Measurements from ENCODE around the gene SEH1L.
A peak's percentile ranks its signal among the peaks of the same experiment; 100 is the strongest.
"Not testable (repeated sequence)": the region's sequence is repeated elsewhere in the genome, so short reads cannot be mapped to it uniquely, and the experiment has no call there.

SEH1L gene, protein sequence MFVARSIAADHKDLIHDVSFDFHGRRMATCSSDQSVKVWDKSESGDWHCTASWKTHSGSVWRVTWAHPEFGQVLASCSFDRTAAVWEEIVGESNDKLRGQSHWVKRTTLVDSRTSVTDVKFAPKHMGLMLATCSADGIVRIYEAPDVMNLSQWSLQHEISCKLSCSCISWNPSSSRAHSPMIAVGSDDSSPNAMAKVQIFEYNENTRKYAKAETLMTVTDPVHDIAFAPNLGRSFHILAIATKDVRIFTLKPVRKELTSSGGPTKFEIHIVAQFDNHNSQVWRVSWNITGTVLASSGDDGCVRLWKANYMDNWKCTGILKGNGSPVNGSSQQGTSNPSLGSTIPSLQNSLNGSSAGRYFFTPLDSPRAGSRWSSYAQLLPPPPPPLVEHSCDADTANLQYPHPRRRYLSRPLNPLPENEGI

DNA sequence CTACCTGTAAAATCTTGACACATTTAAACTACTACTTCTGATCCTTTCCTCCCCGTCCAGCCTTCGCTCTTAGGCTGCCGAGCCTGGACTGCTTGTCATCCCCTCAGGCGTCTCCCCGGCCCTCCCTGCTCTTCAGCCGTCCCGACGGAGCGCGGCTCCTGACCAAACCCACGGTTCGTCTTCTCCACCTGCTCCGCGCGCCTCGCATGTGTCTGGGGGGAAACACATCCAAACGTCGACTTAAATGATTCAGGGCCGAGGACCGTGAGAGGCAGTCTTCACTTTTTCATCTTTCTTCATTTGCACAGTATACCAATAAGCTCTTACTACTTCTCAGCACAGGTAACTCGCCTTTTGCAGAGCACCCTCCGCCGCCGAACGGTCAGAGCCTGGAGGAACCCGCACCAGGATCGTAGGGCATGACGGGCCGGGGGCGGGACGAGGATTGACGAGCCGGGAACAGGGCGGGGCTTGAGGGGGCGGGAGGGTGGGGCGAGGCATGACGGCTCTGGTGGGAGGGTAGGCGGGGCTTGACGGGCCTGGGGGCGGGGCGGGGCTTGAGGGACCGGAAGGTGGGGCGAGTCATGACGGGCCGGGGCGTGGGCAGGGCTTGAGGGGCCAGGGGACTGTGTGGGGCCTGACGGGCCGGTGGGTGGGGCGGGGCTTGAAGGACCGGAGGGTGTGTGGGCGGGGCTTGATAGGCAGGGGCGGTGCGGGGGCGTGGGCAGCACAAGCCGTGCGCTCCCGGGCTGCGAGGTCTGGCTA, at the start of gene SEH1L:
SEH1L (plus strand) TSS at position 727 of the 765 bp plus-strand sequence. CDS start 111 bp downstream, outside the sequence.
- DNase-seq: peak; percentile 97 to 100

DNA sequence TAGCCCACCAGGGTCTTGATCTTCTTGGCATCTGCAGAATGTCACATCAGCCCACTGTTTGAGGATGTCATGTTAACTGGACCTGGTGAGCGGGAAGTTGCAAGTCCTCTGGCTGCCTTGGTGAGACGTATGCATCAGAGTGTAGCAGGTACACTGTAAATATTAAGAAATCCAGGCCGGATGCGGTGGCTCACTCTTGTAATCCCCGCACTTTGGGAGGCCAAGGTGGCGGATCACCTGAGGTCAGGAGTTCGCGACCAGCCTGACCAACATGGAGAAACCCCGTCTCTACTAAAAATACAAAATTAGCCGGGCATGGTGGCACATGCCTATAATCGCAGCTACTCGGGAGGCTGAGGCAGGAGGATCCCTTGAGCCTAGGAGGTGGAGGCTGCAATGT, 46.6 kb upstream of the SEH1L start:
- DNase-seq: not testable (repeated sequence)

DNA sequence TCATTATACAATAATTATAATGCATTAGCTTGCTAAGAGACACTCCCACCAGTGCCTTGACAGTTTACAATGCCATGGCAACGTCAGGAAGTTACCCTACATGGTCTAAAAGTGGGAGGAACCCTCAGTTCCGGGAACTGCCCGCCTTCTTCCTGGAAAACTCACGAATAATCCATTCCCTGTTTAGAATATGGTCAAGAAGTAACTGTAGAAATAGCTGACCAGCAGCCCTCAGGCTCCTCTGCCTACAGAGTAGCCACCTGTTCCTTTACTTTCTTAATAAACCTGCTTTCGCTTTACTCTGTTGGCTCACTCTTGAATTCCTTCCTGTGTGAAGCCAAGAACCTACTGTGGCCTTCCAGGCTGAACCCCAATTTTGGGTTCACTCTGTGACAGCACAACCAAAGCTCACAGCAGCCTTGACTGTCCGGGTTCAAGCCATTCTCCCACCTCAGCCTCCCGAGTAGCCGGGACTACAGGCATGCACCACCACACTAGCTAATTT, 43.7 kb upstream of the SEH1L start:
- DNase-seq: peak; percentile 51 to 81

DNA sequence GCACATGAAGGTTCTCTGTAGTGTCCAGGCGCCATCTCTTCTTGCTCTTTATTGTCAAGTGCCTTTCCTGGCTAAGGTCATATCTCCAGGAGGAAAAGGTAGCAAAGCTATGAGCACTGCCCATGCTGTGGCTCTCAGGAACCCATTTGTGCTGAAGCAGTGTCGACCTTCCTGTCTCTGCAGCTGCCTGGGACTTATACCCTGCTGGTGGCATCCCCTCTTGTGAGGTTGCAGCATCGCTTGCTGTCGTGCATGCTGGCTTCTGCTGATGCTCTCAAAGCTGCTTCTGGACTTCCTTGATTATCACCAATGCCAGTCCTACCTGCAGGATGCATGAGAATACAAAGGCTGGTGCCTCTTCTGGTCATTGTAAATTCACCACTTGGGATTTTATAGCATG, 41.7 kb upstream of the SEH1L start:
- no peak for DNase-seq

DNA sequence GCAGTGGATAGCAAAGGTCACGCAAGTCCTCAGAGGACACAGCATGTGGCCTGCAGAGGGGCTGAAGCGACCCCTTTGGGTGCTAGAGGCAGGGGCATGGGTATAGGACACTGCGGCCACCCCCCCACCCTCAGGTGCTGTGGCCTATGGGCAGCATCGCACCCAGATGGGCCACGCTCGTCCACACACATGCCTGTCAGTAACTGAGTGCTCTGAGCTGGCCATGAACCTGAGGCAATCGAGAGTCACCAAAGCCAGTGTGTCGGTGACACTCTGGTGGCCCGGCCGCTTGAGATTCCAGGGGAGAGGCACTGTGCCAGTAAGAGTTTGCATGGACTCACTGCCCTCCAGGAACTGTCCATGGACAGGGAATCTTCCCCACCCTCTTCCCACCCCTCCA, 41.0 kb upstream of the SEH1L start:
- no peak for DNase-seq

DNA sequence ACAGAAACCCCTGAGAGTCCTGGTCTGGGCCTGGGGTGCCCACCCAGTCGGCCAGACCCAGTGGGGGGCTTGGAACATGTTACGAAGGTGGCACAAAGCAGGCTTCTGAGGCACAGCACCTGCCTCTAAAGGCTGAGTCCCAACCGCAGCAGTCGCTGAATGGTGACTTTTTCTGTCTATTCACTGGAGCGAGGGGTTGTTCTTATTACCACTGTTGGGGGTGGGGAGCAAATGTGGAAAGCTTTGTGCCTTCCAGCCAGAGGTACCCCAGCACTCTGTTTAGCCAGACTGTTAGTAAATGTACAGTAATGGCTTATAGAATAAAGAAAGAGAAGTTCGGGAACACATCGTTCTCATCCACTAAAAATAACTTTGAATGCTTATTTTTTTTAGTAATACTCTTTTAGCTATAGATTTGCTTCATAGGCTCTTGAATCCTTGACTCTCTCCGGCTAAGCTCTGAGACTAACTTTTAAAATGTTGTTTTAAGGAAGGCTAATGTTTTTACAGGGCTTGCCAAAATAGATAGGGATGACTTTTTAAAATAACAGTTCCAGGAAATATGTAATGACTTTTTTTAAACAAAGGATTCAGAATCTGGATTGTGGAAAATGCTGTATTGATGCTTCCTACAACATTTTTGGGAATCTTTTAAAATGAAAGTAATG, 40.4 kb upstream of the SEH1L start:
- DNase-seq: no peak

DNA sequence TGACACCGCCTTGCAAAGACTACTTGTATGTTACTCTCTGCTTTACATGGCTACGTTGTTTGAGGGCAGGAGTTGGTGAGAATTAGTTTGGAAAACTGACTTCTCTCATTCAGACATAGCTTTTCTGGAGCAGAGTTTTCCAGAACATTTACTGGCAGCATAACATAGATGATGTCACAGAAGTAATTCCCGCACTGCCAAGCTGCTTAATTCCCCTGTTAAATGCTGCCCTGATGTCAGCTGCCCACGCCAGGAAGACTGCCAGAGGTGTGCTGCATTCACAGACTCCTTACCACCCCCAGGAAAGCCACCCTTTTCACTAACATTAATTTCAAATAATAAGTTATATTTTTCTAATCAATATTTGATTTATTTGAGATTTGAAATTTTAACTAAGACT, 39.1 kb upstream of the SEH1L start:
- no peak for DNase-seq

DNA sequence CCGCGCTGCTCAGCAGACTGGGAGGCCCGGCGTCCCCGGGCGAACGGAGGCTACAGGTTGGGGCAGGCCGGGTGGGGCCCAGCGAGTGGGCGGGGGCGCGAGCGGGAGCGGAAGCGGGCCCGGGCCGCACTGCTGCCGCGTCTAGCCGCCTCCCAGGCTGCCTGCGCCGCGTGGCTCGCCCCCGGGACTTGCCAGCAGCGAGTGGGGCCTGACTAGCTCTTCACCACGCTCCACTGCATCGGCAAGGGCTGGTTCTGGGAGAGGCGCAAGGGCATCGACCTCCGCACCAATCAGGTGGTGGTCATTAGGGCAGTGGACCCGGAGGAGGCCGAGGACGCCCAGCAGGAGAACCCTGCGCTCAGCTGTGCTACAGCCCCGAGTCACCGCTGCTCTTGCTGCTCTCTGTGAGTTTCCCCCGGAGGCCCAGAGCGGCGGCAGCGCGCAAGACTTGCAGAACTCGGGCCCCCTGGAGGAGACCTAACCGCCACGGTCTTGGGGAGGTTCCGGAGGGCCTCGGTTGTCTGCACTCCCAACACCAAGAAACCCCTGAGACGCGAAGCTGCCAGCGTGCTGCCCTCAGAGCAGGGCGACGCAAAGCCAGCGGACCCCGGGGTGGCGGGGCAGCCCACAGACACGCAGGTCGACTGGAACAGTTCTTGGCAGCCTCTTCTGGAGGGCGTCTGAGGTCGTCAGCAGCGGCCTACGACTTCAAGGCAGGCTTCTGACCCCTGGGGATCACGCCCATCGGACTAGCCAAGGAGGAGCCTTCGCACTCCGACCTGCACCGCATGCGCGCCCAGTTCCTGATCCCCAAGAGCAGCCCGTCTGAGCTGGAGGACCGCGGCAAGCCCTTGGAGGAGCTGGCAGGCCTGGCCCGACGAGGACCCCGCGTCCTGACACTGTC, 36.5 kb upstream of the SEH1L start:
- DNase-seq: peak; percentile 25 to 28

DNA sequence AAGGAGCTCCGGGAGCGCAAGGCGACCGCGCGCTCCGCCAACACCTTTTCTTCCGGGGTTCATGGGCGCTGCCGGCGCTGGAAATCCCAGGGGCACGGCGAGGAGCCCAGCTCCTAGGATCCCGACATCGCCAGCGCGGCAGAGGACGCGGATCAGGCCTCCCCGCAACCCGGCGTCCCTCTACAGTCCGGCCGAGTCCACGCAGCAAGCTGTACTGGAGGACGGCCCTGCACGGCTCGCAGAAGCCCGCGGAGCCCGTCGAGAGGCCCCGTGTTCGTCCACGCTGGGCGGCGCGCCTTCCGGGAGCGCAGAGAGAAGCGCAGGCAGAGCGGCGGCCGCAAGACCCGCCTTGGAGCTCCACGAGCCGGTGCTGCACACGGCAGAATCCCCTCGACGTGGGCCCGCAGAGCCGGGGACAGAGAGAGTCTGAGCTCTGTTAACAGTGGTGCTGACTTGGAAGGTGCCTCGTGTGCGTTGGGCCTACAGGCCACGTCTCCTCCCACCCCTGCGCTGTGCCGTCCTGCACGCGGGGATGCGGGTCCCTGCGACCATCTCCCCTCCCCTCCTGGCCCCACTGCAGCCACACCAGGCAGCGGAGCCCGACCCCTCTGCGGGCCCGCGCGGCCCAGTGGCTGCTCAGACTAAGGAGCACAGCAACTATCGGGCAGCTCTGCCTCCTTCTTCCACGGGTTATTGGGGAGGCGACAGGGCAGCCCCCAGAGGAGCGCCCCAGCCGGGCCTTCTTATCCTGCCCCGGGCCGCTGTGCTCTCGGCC, 35.7 kb upstream of the SEH1L start:
- DNase-seq: no peak

DNA sequence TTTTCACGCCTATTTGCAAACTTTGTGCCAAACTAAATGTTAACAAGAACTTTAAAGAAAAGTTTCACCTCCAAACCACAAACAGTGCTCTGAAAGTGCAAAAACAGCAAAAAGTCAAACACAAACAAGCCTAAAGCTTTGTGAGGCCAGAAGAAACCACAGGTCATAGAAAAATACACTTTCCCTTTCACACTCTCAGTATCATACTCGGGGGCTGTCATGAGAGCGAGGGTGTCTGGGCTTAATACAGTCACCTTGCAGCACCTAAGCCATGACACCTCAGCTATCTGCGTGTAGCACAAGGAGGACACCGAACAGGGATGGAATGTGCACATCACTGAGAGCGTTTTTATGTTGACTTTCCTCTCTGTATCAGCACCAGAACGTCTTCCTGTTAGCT, 26.6 kb upstream of the SEH1L start:
- DNase-seq: no peak

DNA sequence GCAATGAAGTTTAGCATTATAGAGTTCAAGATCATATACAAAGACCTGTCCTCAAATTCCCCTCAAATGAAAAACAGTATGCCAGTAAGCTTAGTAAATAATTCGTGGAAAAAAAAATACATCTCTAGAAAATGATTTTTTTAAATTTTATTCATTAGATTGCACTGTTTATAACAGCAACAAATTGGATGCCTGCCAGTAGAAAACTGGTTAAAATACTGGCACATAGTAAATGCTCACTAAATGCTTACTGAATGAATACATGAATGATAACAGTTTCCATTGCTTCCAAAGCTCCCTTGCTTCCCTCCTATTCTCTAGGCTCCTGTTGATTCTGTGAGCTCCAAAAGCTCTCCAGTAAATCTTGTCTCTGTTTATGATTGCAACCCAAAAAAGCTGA, 25.5 kb upstream of the SEH1L start:
- no peak for DNase-seq

DNA sequence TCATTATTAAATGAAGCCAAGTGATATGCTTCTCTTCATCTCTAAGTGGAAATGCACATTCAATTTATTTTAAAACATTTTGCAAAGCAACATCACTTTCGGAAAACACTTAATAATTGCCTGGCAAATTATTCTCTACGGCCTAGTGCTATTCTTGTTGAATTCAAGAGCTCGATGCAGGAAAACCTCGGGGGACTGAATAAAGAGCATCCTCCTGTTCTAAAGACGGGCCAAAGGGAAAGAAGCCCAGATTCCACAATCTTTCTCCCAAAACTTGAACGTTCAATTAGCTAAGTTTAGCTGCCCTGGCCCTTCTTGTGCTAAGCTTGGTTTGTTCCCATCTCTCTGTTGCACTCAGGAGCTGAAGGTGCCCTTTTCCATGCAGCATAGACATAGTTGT, 23.2 kb upstream of the SEH1L start:
- no peak for DNase-seq

DNA sequence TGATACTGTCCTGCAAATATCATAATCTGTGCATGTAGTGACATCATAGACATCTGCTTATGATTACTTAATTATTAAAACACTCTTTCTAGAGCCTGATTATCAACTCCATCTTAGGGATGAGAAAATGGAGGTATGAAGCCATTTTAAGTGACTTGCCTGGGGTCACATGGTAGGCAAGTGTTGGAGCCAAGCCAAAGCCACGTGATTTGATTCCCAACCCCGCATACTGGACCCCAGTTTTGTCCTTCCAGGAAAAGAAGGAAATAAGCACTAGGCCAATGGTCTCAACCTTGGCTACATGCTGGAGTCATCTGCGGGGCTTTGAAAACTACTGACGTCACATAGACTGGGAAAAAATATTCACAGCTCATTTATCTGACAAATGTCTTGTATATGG, 19.6 kb upstream of the SEH1L start:
- DNase-seq: no peak

DNA sequence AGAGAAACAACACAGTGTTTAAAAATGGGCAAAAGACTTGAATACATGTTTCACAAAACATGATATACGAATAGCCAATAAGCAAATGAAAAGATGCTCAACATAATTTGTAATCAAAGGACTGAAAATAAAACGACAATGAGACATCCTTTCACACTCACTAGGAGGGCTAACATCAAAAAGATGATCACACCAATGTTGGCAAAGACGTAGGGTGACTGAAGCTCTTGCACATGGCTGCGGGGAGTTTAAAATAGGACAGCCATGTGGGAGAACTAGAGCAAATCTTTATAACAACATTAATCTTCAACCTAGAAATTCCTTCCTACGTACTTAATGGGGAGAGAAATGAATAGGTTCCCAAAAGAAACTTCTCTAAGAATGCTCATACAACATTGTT, 19.2 kb upstream of the SEH1L start:
- no peak for DNase-seq

DNA sequence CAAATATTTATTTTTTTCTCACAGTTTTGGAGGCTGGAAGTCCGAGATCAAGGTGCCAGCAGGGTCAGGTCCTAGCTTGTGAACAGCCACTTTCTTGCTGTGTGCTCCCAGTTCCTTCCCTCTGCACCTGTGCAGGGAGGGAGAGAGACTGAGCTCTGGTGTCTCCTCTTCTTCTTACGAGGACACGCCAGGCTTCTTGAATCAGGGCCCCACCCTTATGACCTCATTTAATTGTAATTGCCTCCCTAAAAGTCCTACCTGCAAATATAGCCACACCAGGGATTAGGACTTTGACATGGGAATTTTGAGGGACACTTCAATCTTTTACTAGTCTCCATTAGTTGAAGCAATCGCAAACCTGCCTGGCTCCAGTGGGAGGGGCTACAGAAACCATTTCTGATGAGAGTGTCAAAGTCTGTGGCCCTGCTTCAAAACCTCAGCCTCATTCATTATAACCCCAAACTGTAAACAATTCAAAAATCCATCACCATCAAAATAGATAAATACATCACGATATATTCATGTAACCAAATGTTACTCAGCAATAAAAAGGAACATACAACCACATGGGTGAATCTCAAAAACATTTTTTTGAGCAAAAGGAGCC, 18.2 kb upstream of the SEH1L start:
- no peak for DNase-seq

DNA sequence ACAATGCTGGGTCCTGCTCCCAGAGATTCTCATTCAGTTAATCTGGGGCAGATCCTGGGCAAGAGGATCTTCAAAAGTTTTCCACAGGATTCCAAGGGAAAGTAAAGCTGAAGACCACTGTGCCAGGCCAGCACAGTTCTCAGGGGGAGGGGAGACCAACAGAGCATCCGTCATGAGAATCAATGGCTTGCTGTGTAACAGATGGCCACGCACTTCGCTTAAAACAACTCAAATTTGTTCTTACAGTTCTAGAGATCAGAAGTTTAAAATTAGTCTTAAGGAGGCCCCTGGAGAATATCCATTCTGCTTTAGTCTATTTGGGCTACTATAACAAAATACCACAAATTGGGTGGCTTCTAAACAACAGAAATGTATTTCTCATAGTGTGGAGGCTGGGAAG, 17.4 kb upstream of the SEH1L start:
- DNase-seq: no peak

DNA sequence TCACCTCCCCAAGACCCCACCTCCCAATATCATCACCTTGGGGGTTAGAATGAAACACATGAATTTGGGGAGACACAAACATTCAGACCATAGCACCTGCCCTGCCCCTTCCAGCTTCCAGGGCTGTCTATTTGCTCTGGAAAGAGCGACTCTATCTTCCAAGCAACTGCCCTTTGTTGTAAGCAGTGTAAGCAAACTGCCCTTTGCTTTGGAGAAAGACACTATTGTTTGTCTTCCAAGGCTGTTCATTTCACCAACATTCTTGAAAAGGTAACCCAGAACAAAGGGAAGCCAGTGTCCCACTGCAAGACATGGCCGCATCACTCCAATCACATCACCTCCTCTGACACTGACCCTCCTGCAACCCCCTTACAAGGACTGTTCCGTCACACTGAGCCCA, 16.9 kb upstream of the SEH1L start:
- DNase-seq: no peak

DNA sequence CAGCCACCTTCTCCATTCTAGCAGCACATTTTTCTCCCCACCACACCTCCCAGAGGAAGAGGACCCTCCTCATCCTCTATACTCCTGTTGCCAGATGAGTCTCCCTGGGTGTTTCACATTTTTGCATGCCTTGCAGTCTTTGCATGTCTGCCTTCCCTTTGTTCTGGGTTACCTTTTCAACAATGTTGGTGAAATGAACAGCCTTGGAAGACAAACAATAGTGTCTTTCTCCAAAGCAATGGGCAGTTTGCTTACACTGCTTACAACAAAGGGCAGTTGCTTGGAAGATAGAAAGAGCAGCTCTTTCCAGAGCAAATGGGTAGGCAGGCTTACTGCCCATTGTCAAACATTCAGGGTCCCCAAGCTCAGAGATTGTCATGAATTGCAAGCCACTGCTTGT, 14.5 kb upstream of the SEH1L start:
- no peak for DNase-seq

DNA sequence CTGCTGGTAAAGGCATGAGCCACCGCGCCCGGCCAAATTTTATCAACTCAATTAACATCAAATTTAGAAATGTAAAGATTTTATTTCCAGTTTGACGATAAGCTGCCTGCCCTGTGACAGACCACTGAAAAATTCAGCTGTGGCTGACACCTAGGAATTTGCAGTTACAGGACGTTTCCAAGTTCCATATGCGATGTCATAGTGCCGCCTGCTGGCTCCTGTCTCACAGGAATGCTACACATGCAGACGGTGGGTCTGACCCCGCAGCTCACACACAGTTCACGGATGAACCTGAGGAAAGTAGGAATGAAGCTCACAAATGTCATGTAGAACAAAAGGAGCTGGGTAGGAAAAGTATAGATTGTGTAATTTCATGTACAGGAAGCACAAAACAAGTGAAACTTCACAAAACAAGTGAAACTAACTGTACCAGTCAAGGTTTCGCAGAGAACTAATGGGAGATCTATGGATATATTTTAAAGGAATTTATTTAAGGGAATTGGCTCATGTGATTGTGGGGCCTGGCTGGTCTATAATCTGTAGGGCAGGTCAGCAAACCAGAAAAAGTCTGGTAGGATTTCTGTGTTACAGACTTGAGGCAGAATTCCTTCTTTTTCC, 13.2 kb upstream of the SEH1L start:
- DNase-seq: peak; percentile 62 to 89

DNA sequence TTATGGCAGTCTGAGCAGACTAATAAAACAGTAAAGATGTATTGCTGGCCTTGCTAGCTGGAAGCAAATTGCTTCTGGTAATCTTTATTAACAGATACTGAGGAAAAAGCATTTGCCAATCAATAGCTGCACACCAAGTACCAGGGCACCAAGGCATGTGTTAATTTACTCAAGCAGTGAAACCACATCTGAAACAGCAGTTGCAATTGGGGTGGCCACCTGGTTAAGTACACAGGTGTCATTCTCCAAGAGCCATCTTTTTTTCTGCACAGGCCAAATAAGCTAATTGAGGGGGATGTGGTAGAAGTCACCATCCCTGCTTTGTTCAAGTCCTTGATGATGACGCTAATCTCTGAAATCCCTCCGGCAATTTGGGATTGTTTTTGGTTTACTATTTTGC, 8.6 kb upstream of the SEH1L start:
- DNase-seq: no peak

DNA sequence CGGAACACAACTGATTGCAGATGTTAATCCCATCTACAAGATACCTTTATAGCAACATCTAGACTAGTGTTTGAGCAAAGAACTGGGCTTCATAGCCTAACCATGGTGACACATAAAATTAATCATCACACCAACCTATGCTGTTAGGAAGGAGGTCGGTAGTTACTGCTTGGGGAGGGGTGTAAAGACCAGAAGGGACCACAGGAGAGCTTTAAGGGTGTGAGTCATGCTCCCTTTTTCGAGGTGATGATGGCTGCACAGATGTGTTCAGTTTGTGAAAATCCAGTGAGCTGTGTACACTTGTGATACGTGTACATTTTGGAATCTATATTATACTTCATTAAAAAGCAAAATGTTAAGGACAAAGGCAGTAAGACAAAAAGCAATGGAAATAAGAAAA, 4.6 kb upstream of the SEH1L start:
- no peak for DNase-seq
